HEK293 (cell line): ENCODE measurements around the gene MEI1.

Experiments
- ATF2 ChIP-seq: fragments of 450-650 bp; formaldehyde crosslinking; IDR thresholded peaks from 2 replicates; pipeline ENCODE4 v1.5.1; 2016; ENCODE audit warnings: missing biosample characterization, missing genetic modification characterization, low read depth
- CTCF ChIP-seq: fragments of 450-650 bp; formaldehyde crosslinking; IDR thresholded peaks from 2 replicates; pipeline ENCODE4 v1.5.1; 2016; ENCODE audit warnings: missing biosample characterization, missing genetic modification characterization
- GFI1B ChIP-seq: fragments of 450-650 bp; formaldehyde crosslinking; IDR thresholded peaks from 2 replicates; pipeline ENCODE4 v1.5.1; 2016; ENCODE audit warnings: missing biosample characterization, missing genetic modification characterization
- KLF1 ChIP-seq: fragments of 450-650 bp; formaldehyde crosslinking; IDR thresholded peaks from 2 replicates; pipeline ENCODE4 v1.5.1; 2016; ENCODE audit warnings: missing biosample characterization, missing genetic modification characterization
- KLF9 ChIP-seq: fragments of 450-650 bp; formaldehyde crosslinking; IDR thresholded peaks from 2 replicates; pipeline ENCODE4 v1.5.1; 2016; ENCODE audit warnings: missing biosample characterization, missing genetic modification characterization, low read depth
- ZFP69B ChIP-seq: fragments of 450-650 bp; formaldehyde crosslinking; IDR thresholded peaks from 2 replicates; pipeline ENCODE4 v1.5.1; 2016; ENCODE audit warnings: missing biosample characterization, missing genetic modification characterization
- ZNF10 ChIP-seq: fragments of 450-650 bp; formaldehyde crosslinking; IDR thresholded peaks from 2 replicates; pipeline ENCODE4 v1.5.1; 2017; ENCODE audit warnings: missing biosample characterization, missing genetic modification characterization
- ZNF274 ChIP-seq, 2 experiments: fragments of 200-500 bp in 1 of 2; fragments of 450-650 bp in 1 of 2; sonication (Bioruptor generic) in 1 of 2; formaldehyde crosslinking in 1 of 2; IDR thresholded peaks; 2 replicates each; pipeline versions ENCODE4 v1.5.1 to v1.6.1; 2014 to 2016; ENCODE audit warnings: borderline replicate concordance in 1 of 2, inconsistent platforms in 1 of 2, low read length in 1 of 2, missing biosample characterization in 1 of 2, missing genetic modification characterization in 1 of 2
- ZNF426 ChIP-seq: fragments of 450-650 bp; formaldehyde crosslinking; IDR thresholded peaks from 2 replicates; pipeline ENCODE4 v1.5.1; 2017; ENCODE audit warnings: missing biosample characterization, missing genetic modification characterization, mild to moderate bottlenecking, inconsistent platforms, moderate library complexity
- ZNF585B ChIP-seq: fragments of 450-650 bp; formaldehyde crosslinking; IDR thresholded peaks from 2 replicates; pipeline ENCODE4 v1.5.1; 2016; ENCODE audit warnings: missing biosample characterization, missing genetic modification characterization
- ZNF843 ChIP-seq: fragments of 450-650 bp; formaldehyde crosslinking; IDR thresholded peaks from 2 replicates; pipeline ENCODE4 v1.5.1; 2016; ENCODE audit warnings: missing biosample characterization, missing genetic modification characterization
- TF ChIP-seq, protein P1 (sequence below): fragments of 450-650 bp; formaldehyde crosslinking; IDR thresholded peaks from 2 replicates; pipeline ENCODE4 v1.5.1; 2016; ENCODE audit warnings: missing biosample characterization, missing genetic modification characterization

DNA sequence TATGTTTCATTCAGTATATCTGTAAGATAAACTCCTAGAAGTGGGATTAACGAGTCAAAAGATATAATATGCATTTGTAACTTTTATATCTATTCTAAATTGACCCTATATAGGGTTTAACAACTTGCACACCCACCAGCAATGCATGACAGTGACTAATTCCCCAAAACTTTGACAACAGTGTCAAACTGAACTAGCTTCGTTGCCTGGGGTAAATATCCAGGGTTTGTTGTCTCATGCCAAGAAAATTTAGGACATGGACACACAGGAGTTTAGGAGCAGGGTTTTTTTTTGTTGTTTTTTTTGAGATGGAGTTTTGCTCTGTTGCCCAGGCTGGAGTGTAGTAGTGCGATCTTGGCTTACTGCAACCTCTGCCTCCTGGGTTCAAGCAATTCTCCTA lies 15.7 kb upstream of the MEI1 start:
- TF ChIP-seq, protein P1, sequence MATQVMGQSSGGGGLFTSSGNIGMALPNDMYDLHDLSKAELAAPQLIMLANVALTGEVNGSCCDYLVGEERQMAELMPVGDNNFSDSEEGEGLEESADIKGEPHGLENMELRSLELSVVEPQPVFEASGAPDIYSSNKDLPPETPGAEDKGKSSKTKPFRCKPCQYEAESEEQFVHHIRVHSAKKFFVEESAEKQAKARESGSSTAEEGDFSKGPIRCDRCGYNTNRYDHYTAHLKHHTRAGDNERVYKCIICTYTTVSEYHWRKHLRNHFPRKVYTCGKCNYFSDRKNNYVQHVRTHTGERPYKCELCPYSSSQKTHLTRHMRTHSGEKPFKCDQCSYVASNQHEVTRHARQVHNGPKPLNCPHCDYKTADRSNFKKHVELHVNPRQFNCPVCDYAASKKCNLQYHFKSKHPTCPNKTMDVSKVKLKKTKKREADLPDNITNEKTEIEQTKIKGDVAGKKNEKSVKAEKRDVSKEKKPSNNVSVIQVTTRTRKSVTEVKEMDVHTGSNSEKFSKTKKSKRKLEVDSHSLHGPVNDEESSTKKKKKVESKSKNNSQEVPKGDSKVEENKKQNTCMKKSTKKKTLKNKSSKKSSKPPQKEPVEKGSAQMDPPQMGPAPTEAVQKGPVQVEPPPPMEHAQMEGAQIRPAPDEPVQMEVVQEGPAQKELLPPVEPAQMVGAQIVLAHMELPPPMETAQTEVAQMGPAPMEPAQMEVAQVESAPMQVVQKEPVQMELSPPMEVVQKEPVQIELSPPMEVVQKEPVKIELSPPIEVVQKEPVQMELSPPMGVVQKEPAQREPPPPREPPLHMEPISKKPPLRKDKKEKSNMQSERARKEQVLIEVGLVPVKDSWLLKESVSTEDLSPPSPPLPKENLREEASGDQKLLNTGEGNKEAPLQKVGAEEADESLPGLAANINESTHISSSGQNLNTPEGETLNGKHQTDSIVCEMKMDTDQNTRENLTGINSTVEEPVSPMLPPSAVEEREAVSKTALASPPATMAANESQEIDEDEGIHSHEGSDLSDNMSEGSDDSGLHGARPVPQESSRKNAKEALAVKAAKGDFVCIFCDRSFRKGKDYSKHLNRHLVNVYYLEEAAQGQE (tag by site-specific recombination) = no peak
- TF ChIP-seq ZNF843 (tag by site-specific recombination) = no peak
- TF ChIP-seq CTCF (tag by site-specific recombination) = no peak
- no peak for TF ChIP-seq KLF1 (tag by site-specific recombination)
- no peak for TF ChIP-seq ZNF585B (tag by site-specific recombination)
- no peak for TF ChIP-seq ZFP69B
- no peak for TF ChIP-seq KLF9 (tag by site-specific recombination)
- no peak for TF ChIP-seq ZNF426 (tag by site-specific recombination)
- no peak for TF ChIP-seq ZNF10
- TF ChIP-seq ZNF274 (IDR thresholded peaks at IDR 0.05; ENCODE audit: low read length) = no peak
- no peak for TF ChIP-seq ZNF274 (tag by site-specific recombination; IDR thresholded peaks at IDR 0.05; ENCODE audit: borderline replicate concordance)
- TF ChIP-seq ATF2 (tag by site-specific recombination) = no peak
- TF ChIP-seq GFI1B (tag by site-specific recombination) = no peak
